GM18517 (cell line): ENCODE results near the gene EBPL.
"Not testable (repeated sequence)": the region's sequence is repeated elsewhere in the genome, so short reads cannot be mapped to it uniquely, and the experiment has no call there.

Experiments
- ATAC-seq: cut with Tn5 transposase; IDR thresholded peaks from one replicate; pipeline ENCODE4 v1.9.1; 2021; ENCODE audit warnings: mild to moderate bottlenecking, moderate library complexity; ENCODE audit not compliant: unreplicated experiment

EBPL gene

DNA sequence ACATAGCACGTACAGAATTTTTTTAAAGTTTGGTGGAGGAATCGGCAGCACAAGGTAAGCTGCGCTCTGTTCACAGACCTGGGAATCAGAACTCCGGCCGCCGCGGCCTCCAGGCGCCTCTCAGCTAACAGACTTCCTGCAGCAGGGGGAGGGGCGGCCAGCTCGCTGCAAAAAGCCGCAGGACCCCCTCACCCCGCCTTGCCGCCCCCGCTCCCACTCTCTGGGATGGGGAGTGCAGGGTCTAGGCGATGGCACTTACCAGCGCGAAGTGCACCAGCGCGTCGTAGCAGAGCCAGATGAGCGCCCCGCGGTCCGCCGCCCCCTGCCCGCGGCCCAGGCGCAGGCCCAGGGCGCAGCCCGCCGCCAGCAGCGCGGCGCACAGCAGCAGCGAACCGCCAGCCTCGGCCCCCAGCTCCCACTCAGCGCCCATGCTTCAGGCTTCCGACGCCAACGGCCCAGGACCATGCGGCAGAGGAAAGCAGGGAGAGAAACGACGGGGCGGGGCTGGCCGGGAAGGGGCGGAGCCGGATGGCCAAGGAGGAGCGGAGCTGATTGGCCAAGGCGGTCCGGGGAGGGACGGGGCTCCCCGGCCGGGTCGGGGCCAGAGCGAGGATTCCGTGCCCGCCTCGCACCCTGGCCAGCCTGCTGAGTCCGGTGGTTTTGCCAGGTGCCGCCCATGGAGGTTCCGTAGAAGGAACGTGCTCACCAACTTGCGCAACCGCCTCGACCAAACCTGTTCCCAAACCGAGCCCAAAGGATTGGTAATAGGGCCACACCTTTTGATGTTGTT lies at the start of gene EBPL:
EBPL (minus strand) TSS at position 492 of the 790 bp plus-strand sequence; CDS start at position 430, 62 bp downstream.
- ATAC-seq, result peak; percentile 76

DNA sequence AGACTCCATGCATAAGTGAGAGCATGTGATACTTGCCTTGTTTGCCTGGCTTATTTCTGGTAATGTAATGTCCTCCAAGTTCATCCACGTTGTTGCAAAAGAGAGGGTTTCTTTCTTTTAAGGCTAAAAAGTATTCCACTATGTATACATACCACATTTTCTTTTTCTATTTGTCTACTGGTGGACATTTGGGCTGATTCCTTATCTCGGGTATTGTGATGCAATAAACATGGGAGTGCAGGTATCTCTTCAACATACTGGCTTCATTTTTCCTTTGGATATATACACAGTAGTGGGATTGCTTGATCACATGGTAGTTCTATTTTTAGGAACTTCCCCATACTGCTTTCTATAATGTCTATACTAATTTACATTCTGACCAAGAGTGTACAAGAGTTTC lies 49.6 kb upstream of the EBPL start:
- no peak for ATAC-seq

DNA sequence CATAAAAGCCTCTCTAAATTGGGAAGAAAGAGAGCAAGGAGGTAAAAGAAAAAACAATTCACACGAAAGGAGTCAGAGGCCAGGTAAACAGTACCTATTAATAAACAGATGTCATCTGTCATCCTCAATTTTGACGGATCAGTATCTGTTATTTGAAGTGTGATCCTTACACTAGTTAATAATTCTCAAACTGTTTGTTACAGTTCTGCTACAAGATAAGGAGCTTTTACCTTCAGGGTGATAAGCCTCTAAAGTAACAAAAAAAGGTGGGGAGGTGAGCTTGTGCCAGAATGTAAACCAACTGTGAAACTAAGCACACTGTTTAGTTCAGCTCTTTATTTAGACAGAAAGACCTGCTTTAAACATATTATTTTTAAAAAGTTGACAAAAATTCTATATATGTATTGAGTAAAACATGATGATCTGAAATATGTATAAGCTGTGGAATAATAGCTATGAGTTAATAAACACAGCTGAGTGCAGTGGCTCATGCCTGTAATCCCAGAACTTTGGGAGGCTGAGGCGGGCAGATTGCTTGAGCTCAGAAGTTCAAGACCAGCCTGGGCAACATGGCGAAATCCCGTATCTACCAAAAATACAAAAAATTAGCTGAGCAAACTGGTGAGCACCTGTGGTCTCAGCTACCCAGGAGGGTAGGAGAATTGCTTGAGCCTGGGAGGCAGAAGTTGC lies 48.4 kb upstream of the EBPL start:
- ATAC-seq, result no peak

DNA sequence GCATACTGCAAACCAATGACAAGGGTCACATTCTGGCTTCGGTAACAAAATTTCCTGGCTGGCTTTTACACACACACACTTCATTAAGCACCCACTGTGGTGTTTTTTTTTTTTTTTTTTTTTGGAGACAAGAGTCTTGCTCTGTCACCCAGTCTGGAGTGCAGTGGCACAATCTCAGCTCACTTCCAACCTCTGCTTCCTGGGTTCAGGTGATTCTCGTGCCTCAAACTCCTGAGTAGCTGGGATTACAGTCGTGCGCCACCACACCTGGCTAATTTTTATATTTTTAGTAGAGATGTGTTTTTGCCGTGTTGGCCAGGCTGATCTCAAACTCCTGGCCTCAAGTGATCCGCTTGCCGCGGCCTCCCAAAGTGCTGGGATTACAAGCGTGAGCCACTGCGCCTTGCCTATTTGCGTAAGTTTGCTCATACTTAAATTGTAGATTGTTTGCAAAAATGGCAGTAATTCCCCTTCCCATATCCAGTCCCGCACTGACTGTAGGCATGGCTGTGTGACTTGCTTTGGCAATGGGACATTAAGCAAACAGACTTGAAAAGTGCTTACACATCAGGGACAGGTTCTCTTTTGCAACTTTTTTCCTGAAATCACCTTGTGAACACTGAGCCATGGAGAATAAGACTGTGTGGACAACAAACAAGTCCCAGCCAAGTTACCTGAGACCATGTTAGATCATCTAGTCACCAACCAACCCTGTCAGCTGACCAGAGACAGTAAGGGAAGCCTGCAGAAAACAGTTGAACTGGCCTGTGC lies 42.1 kb upstream of the EBPL start:
- ATAC-seq, result no peak

DNA sequence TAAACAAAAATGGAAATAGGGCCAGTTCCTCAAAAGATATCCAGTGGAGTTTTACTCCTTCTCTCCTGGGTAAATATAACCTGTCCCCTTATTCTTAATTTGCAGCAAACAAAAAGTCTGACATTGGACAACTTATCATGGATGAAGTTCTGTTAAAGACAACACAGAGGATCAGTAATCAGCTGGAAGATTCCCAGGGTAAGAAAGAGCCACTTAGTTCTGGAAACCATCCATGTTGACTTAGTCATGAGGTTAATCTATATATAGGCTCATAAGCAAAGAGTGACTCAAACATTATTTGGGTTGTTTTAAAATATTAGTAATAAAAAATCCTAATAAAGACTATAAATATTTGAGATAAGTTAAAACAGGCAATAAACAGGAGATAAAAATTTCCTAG lies 40.5 kb upstream of the EBPL start:
- no peak for ATAC-seq

DNA sequence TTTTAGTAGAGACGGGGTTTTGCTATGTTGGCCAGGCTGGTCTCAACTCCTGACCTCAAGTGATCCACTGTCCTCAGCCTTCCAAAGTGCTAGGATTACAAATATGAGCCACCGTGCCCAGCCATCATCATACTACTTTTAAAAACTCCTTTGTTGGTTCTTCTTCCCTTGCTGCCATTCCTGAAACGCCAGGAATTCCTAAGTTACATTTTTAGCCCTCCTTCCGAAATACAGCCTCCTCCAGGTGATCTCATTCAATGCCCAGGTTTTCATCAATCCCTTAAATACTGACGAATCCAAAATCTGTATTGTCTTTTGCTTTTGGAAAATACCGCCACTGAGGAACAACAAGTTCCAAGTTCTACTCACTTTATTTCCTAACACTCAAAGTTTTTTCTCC lies 25.3 kb upstream of the EBPL start:
- ATAC-seq, result no peak

DNA sequence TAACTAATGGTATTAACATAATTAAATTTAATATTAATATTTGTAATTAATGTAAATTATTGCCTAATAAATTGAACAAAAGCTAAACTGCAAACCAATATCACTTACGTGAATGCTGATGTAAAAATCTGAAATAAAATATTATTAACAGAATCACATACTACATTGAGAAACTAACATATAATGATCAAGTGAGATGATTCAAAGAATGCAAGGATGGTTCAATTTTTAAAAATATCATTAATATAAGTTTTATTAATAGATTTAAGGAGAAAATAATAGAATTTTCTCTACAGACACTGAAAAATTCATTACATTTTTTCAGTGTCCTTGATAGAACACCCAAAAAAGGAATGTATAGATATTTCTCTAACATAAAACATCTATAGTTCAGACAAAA lies 23.5 kb upstream of the EBPL start:
- ATAC-seq, result no peak

DNA sequence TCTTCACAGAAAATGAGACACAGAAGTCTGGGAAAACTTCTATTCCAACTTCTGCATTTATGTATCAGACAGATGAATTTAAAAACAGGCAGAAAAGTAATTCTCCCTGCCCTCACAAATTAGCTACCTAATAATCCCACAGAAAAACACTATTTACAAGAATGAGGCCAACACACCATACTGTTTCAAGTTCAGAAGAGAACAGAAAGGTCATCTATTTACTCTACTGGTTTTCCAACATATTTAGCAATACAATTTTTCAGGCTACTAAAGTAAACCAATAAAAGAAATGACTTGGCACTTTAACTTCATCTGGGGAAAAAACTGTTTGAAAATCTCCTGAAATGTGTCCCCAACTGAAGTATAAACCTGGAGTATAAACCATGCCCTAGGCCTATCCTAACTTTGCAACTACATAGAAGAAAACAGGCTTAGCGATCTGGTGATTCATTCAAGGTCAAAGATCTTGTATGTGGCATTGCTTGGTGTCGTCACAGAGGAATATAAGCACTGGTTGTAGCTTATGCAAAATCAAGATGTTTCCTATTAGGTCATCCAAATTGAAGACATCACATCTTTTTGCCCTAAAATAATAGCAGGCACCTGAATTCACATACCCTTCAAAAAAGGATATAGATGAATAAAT lies 20.1 kb upstream of the EBPL start:
- no peak for ATAC-seq

DNA sequence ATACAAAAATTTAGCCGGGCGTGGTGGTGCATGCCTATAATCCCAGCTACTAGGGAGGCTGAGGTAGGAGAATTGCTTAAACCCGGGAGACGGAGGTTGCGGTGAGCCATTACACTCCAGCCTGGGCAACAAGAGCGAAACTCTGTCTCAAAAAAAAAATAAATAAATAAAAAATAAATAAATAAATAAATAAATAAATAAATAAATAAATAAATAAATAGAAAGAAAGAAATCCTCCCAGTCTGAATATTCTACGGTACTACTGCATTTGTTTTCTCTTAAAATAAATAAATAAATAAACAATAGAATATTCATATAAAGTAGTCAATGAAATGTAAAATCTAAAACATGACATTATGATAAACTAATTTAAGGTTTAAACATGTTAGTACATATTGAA lies 13.0 kb upstream of the EBPL start:
- ATAC-seq, result not testable (repeated sequence)

DNA sequence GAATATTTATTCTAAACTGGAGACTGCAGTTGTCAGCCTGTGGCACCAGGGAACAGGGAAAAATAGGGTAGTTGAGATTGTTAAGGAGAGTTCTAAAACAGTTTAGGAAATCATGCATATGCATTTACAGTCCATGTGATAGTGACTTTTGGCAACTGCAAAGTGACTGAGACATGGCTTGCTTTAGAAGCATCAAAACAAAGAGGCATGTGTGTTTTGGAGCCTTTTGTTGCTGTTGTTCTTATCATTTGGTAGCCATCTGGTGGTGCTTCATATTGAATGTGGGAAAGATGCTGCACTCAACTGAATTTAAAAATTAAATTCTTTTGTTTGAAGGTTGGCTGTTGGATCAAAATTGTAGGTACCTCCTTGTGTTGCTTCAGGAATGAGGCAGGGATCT lies 10.2 kb upstream of the EBPL start:
- no peak for ATAC-seq

DNA sequence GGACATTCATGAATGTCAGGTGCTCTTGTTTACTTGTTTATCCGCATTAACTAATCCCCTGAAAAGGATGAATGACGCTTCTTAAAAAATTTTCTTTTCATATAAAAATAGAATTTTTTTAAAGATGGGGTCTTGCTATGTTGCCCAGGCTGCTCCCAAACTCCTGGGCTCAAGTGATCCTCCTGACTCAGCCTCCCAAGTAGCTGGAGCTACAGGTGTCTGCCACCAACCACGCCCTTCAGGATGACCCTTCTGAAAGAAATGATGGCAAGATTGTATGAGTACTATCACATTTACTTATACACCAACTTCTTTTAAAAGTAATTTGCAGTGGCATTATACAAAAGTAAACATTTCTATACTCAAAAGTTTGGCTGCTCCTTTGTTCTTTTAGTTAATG lies 6.2 kb upstream of the EBPL start:
- no peak for ATAC-seq

DNA sequence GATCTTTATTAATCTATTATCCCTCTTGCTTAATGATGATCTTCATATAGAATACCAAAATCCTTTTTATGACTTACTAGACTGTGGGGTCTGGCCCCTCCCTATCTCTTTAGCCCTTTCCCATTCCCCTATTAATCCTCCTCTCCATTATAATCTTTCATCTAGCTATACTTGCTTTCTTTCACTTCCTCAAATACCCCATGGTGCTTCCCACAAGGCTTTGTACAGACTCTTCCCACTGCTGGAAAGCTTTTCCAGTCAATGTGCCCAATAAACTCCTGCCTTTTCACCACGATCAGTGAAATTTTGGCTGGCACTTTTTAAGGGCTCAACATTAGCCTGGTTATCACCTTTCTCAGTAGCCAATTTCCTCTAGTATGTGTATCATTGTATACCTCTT lies 3.2 kb upstream of the EBPL start:
- ATAC-seq, result no peak

DNA sequence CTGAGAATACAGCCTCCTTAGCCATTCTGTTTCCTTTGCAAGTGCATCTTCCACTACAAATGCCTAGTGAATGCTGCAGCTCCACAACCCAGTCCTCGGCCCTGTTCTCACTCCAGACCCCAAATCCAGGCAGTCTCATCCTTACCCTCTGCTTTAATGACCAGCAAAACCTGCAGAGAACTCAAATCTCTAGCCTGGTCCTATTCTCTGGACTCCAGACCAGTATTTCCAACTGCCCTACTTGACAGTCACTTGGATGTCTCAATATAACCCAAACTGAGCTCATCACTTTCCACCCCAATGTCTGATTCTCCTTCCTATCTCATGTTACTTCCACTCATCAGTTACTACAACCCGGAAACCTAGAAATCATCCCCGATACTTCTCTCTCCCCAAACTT lies 2.6 kb upstream of the EBPL start:
- no peak for ATAC-seq

DNA sequence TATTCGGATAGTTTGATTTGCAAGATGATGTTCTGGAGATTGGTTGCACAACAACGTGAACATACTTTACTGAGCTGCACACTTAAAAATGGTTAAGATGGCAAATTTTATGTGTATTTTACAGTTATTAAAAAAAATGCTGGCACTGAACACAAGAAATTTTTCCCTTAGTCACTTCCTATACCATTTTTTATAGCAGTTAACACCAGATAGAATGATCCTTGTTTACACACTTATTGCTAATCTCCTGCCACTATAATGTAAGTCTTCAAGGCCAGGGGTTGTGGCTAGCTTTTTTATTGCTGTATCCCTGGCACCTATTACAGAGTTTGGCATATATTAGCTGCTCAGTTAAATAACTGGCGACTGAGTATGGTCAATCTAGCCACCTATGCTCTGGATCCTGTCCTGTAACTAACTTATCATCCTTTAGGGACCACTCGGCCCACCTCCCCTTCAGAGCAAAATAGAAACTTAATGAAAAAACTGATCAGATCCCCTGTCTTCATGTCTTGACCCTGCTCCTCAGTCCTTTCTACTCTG lies 2.0 kb upstream of the EBPL start:
- ATAC-seq, result no peak

DNA sequence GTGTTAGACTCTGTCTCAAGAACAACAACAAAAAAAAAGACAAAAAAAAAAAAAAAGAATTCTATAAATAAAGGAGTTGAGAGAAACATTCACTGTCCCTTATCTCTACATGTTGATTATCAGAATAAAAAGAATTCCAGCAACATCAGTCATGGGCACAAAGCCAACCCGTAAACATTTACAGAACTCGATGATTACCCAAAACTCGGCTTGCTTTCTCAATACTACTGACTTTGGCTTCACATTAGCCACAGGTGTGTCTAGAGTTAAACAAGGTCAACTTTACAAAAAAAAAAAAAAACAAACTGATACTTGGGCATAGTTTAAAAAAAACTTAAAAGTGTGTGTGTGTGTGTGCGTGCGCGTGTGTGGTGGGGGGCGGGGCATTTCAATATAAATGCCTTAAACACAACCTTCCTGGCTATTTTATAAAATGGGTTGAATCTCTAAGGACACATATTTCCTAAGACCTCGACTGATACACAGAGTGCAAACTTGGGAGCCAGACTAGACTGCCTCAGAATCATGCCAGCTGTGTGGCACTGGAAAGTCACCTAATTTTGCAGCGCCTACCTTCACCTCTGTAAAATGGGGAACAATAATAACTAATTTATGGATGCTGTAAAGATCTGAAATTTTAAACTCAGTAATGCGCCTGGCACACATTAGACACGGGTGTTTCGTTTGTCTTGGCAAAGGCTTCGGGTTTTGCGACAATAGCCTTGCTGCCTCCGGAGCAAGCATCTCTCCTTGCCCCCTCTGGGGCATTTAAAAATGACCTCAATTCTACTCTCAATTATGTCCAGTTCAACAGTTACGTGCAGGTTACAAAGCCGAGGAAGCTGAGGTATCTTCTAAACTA lies 922 bp downstream of the EBPL start:
- peak; percentile 23 for ATAC-seq

DNA sequence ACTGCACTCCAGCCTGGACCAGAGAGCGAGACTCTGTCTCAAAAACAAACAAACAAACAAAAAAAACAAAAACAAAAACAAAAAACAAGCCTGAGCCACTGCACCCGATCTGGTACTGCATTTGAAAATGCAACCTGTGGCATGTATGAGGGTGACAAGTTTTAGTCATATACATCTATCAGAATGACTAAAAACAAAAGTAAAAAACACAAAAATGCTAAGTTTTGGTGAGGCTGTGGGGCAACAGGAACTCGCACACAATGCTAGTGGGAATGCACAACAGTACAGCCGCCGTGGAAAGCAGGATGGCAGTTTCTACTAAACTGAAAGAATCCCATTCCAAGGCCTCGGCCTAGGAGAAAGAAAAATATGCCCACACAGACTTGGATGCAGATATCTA lies 7.8 kb downstream of the EBPL start:
- ATAC-seq, result no peak

DNA sequence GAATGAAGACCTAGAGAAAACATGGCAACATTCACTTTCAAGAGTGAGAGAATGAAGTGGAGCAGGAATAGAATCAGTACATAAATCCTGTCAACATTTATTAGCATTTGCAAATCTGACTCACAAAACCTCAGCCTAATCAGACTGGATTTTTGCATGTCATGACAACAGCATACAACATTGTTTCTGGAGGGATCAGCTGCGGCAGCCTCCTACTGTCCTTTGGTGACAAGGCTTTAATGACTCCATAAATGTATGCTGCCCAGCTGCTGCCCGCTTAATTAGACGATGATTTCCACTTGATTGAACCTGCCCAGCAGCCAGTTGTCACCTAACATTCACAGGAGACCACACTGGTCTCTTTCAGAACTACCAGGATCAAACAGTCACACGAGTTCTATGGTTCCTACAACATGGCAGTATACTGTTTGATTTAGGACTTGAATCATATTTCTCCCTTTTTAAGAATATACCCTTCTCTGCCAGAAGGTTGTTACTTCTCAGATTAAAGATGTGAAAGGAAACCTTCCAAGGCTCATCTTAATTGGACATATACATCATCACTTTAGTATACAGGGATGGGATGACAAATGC lies 9.3 kb downstream of the EBPL start:
- ATAC-seq, result no peak

DNA sequence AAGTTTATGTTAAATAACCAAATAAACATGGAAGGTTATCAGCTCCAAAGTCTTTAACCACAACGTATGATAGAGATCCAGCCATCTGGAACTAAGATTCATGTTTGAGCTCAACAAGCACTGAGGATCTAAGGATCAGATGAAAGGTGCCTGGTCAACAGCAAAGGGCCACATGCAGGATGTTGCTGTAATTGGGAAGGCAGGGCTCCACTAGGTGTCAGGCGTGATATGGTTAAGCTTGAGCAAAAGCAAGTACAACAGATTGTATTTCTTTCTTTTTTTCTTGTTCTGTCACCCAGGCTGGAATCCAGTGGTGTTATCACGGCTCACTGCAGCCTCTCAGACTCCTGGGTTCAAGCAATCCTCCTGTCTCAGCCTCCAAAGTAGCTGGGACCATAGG lies 12.0 kb downstream of the EBPL start:
- ATAC-seq, result no peak

DNA sequence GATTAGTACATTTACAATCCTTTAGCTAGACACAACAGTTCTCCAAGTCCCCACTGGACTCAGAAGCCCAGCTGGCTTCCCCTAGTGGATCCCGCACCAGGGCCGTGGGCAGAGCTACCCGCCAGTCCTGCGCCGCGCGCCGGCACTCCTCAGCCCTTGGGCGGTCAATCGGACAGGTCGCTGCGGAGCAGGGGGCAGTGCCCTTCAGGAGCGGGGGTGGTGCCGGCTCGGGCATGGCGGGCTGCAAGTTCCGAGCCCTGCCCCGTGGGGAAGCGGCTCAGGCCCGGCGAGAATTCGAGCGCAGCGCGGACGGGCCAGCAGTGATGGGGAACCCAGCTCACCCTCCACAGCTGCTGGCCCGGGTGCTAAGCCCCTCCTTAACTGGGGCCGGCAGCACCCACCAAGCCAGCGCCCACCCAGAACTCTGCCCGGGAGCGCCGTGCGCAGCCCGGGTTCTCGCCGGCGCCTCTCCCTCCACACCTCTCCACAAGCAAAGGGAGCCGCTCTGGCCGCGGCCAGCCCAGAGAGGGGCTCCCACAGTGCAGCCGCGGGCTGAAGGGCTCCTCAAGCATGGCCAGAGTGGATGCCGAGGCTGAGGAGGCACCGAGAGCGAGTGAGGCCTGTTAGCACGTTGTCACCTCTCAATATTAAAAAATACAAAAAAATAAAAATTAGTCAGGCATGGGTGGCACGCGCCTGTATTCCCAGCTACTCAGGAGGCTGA lies 12.9 kb downstream of the EBPL start:
- ATAC-seq, result no peak
